ENCODE measurements around the gene XIRP1.

- TF ChIP-seq CTCF (conservative IDR thresholded peaks at IDR 0.05 in 1 of 2, IDR thresholded peaks at IDR 0.05 in 1 of 2; ENCODE audit: extremely low read depth in 1 of 2, insufficient read depth in 1 of 2, low read depth in 1 of 2, low read length in 2 of 2): no peak
- TF ChIP-seq EZH2 (IDR thresholded peaks at IDR 0.05; ENCODE audit: borderline replicate concordance, low read length): no peak
Observed at GRCh38 chr3:39224288-39224687, 31.9 kb upstream of the XIRP1 start.
